ENCODE measurements around the gene ABCB7.
"Not testable (repeated sequence)": the region's sequence is repeated elsewhere in the genome, so short reads cannot be mapped to it uniquely, and the experiment has no call there.

The ABCB7 gene

DNA sequence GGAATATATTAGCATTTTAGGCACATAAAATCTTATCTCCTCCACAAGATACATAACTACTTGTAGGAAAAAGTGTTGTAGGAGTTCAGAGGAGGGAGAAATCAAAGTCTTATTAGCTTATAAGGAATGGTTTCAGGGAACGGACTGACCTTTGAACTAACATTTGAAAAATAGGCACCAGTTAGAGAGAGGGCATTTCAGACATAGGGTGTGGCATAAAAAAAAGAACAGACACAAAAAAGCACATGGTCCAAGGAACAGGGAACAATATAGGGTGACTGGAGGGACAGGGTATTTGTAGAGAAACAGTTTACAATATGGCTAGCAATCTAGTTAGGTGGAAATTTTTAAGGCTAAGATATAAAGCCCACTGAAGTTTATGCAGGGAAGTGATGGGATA, 6.4 kb downstream of the ABCB7 start:
- H3K9me3 ChIP-seq (ENCODE audit: insufficient read depth, low read depth, low read length) = no peaks in the 10 kb centered on the region
- H3K4me3 ChIP-seq (ENCODE audit: low read length) = no peak overlapping the region
- H3K36me3 ChIP-seq (ENCODE audit: insufficient read depth, low read length) = no peaks in the 10 kb centered on the region
- H3K4me1 ChIP-seq (ENCODE audit: insufficient read depth, low read length) = no peaks in the 10 kb centered on the region
- 94% methylated on average over 1 of the region's 1 CpG for WGBS
- no peak overlapping the region for H3K9ac ChIP-seq (ENCODE audit: low read depth, low read length)
- no peak overlapping the region for H3K27ac ChIP-seq (ENCODE audit: low read depth, low read length)
- no peaks in the 10 kb centered on the region for H3K27me3 ChIP-seq (ENCODE audit: insufficient read depth, low read length)

DNA sequence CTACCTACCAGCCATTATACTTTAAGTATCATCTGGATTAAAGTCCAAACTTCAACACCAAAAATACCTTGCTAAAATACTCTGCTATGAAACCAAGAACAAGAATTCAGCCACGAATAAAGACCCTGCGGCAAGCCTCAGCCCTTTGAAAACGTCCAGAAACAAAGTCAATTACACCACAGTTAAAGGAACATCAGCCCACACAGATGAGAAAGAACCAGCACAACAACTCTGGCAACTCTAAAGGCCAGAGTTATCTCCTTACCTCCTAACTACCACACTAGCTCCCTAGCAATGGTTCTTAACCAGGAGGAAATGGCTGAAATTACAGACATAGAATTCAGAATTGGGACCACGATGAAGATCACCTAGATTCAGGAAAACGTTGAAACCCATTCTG, 23.4 kb downstream of the ABCB7 start:
- Histone ChIP-seq H3K9me3 (ENCODE audit: insufficient read depth, low read depth, low read length) (no peaks in the 10 kb centered on the region), H3K36me3 (ENCODE audit: insufficient read depth, low read length) (no peaks in the 10 kb centered on the region), H3K4me3 (ENCODE audit: low read length) (no peak overlapping the region), H3K27me3 (ENCODE audit: insufficient read depth, low read length) (no peaks in the 10 kb centered on the region), H3K27ac (ENCODE audit: low read depth, low read length) (no peak overlapping the region), H3K9ac (ENCODE audit: low read depth, low read length) (no peak overlapping the region), H3K4me1 (ENCODE audit: insufficient read depth, low read length) (peaks cover 17% of the 10 kb centered on the region)
- WGBS = 76% methylated on average over 5 of the region's 5 CpGs

DNA sequence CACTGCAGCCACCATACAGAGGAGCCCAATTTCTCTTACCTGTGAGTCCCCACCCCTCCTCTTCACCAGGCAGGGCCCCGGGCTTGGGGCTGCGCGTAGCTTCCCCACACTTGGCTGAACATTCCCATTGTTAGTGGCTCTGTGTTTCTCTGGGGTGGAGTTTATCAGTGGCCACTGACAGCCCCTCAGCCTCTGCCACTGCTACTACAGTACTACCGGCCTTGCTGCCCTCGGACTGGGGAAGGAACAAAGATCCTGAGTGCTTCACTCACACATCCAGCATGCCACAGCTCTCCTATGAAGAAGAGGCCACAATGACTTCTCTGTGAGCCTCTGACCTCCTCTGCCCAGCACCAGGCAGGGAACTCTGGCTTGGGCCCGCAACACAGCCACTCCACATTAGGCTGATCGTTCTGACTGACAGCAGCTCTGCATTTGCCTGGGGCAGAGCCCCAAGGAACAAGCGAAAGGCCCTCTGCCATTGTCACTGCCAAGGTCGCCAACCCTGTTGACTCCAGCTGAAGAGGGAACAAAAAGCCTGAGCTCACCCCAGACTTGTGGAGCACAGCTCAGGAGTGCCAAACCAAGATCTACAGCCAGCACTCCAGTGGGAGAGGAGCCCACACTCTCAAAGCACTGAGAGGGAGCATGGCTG, 24.0 kb downstream of the ABCB7 start:
- Histone ChIP-seq H3K27ac (ENCODE audit: low read depth, low read length) (no peak overlapping the region), H3K9me3 (ENCODE audit: insufficient read depth, low read depth, low read length) (no peaks in the 10 kb centered on the region), H3K27me3 (ENCODE audit: insufficient read depth, low read length) (no peaks in the 10 kb centered on the region), H3K9ac (ENCODE audit: low read depth, low read length) (no peak overlapping the region), H3K36me3 (ENCODE audit: insufficient read depth, low read length) (no peaks in the 10 kb centered on the region), H3K4me1 (ENCODE audit: insufficient read depth, low read length) (peaks cover 17% of the 10 kb centered on the region), H3K4me3 (ENCODE audit: low read length) (no peak overlapping the region)
- 93% methylated on average over 9 of the region's 9 CpGs for WGBS

- not testable (repeated sequence) for H3K9me3 ChIP-seq (ENCODE audit: insufficient read depth, low read depth, low read length); H3K27ac ChIP-seq (ENCODE audit: low read depth, low read length); H3K4me3 ChIP-seq (ENCODE audit: low read length); H3K27me3 ChIP-seq (ENCODE audit: insufficient read depth, low read length); H3K36me3 ChIP-seq (ENCODE audit: insufficient read depth, low read length); H3K9ac ChIP-seq (ENCODE audit: low read depth, low read length)
- peaks cover 17% of the 10 kb centered on the region for H3K4me1 ChIP-seq (ENCODE audit: insufficient read depth, low read length)
- WGBS = 92% methylated on average over 4 of the region's 4 CpGs
These were observed 27.0 kb downstream of the ABCB7 start for GRCh38 chrX:75129069-75129468.

DNA sequence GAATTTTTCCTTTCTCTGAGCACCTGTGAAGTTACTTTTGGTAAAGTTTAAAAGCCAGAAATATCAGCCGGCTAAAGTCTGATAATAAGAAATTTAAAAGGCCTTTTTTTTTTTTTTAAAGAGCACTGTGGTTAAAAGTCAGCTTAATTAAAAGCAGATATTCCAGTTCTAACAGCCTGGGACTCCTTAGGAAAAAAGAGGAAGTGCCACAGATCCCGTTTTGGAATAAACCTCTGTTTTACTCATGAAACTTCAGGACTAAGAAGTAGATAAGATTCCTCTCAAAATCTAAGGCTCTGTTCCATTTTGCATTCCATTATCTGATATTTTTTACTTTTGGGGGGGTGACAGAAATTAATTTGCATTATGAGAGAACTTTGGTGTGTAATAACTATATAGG, 37.8 kb downstream of the ABCB7 start:
- no peaks in the 10 kb centered on the region for H3K9me3 ChIP-seq (ENCODE audit: insufficient read depth, low read depth, low read length)
- no peaks in the 10 kb centered on the region for H3K27me3 ChIP-seq (ENCODE audit: insufficient read depth, low read length)
- H3K36me3 ChIP-seq (ENCODE audit: insufficient read depth, low read length) = no peaks in the 10 kb centered on the region
- H3K4me3 ChIP-seq (ENCODE audit: low read length) = no peak overlapping the region
- peaks cover 16% of the 10 kb centered on the region for H3K4me1 ChIP-seq (ENCODE audit: insufficient read depth, low read length)
- 74% methylated on average over 2 of the region's 2 CpGs for WGBS
- H3K27ac ChIP-seq (ENCODE audit: low read depth, low read length) = no peak overlapping the region
- no peak overlapping the region for H3K9ac ChIP-seq (ENCODE audit: low read depth, low read length)

DNA sequence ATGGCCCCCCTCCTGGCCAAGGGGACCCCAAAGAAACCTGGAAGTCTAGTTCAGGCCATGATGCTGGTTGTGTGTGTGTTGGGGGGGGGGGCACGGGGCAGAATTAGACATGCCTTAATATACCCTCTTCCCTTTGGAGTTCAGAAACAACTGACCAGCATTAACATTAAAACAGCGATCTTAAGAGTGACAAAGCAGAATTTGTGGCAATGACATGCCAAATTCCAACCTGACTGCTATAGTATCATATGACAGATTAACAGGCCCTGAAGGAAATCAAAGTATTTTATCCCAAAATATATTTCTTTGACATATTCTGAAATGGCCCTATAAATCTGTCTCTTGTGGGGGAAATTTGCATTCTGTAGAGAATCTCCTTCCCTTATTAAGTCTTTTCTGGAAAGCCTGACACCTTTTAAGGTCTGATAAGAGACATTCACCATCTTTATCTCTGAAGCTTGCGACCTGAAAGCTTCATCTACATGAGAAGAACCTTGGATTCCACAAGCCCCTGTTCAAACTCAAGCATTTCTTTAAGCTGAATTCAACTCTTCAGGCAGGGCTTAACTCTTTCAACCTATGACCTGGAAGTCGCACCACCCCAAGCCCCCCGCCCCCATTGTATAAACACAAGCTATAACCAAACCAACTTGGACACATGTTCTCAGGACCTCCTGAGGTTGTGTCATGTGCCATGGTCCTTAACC, 40.2 kb downstream of the ABCB7 start:
- 19% methylated on average over 4 of the region's 5 CpGs for WGBS
- Histone ChIP-seq H3K4me1 (ENCODE audit: insufficient read depth, low read length) (peaks cover 16% of the 10 kb centered on the region), H3K27ac (ENCODE audit: low read depth, low read length) (peak overlapping the region; percentile 93; the same call in 1 of the 2 replicates), H3K4me3 (ENCODE audit: low read length) (no peak overlapping the region), H3K36me3 (ENCODE audit: insufficient read depth, low read length) (peaks cover 12% of the 10 kb centered on the region), H3K27me3 (ENCODE audit: insufficient read depth, low read length) (no peaks in the 10 kb centered on the region), H3K9me3 (ENCODE audit: insufficient read depth, low read depth, low read length) (no peaks in the 10 kb centered on the region), H3K9ac (ENCODE audit: low read depth, low read length) (peak overlapping the region; percentile 26; the same call in 1 of the 2 replicates)

- H3K36me3 ChIP-seq (ENCODE audit: insufficient read depth, low read length) = peaks cover 12% of the 10 kb centered on the region
- no peaks in the 10 kb centered on the region for H3K27me3 ChIP-seq (ENCODE audit: insufficient read depth, low read length)
- no peaks in the 10 kb centered on the region for H3K9me3 ChIP-seq (ENCODE audit: insufficient read depth, low read depth, low read length)
- 96% methylated on average over 3 of the region's 3 CpGs for WGBS
- H3K9ac ChIP-seq (ENCODE audit: low read depth, low read length) = no peak overlapping the region
- peaks cover 16% of the 10 kb centered on the region for H3K4me1 ChIP-seq (ENCODE audit: insufficient read depth, low read length)
- H3K27ac ChIP-seq (ENCODE audit: low read depth, low read length) = no peak overlapping the region
- no peak overlapping the region for H3K4me3 ChIP-seq (ENCODE audit: low read length)
These were observed 41.4 kb downstream of the ABCB7 start for GRCh38 chrX:75114638-75115037.

- peaks cover 12% of the 10 kb centered on the region for H3K36me3 ChIP-seq (ENCODE audit: insufficient read depth, low read length)
- no peak overlapping the region for H3K27ac ChIP-seq (ENCODE audit: low read depth, low read length)
- no peak overlapping the region for H3K4me3 ChIP-seq (ENCODE audit: low read length)
- no peaks in the 10 kb centered on the region for H3K9me3 ChIP-seq (ENCODE audit: insufficient read depth, low read depth, low read length)
- no peak overlapping the region for H3K9ac ChIP-seq (ENCODE audit: low read depth, low read length)
- no peaks in the 10 kb centered on the region for H3K27me3 ChIP-seq (ENCODE audit: insufficient read depth, low read length)
- WGBS = 80% methylated on average over 1 of the region's 1 CpG
- peaks cover 12% of the 10 kb centered on the region for H3K4me1 ChIP-seq (ENCODE audit: insufficient read depth, low read length)
These were observed 42.4 kb downstream of the ABCB7 start for GRCh38 chrX:75113664-75114063.

- no peaks in the 10 kb centered on the region; the same call in 1 of the 2 replicates for H3K4me1 ChIP-seq (ENCODE audit: insufficient read depth, low read length)
- no peak overlapping the region for H3K9ac ChIP-seq (ENCODE audit: low read depth, low read length)
- 80% methylated on average over 6 of the region's 6 CpGs for WGBS
- H3K36me3 ChIP-seq (ENCODE audit: insufficient read depth, low read length) = peaks cover 12% of the 10 kb centered on the region
- H3K27ac ChIP-seq (ENCODE audit: low read depth, low read length) = no peak overlapping the region
- H3K4me3 ChIP-seq (ENCODE audit: low read length) = no peak overlapping the region
- no peaks in the 10 kb centered on the region for H3K9me3 ChIP-seq (ENCODE audit: insufficient read depth, low read depth, low read length)
- H3K27me3 ChIP-seq (ENCODE audit: insufficient read depth, low read length) = no peaks in the 10 kb centered on the region
These were observed 48.1 kb downstream of the ABCB7 start for GRCh38 chrX:75107863-75108509.

DNA sequence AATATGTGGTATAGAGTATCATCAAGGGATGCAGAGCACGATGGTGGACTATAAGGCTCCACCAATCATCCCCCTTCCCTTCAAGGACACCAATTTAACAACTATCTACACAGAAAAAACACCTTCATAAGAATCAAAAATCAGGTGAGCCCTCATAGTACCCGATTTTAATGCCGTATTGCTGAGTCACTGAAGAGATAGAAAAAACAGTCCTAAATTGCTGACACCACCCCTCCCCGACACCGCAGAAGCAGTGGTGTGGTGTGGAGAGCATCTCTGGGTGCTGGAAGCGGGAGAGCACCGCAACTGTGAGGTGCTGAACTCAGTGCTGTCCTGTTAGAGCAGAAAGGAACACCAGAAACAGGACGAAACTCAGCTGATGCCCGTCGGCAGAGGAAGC, 49.3 kb downstream of the ABCB7 start:
- H3K27me3 ChIP-seq (ENCODE audit: insufficient read depth, low read length) = no peaks in the 10 kb centered on the region
- WGBS = 97% methylated on average over 10 of the region's 10 CpGs
- no peaks in the 10 kb centered on the region; the same call in 1 of the 2 replicates for H3K4me1 ChIP-seq (ENCODE audit: insufficient read depth, low read length)
- peaks cover 3% of the 10 kb centered on the region; the same call in 1 of the 2 replicates for H3K36me3 ChIP-seq (ENCODE audit: insufficient read depth, low read length)
- no peak overlapping the region for H3K4me3 ChIP-seq (ENCODE audit: low read length)
- no peak overlapping the region for H3K27ac ChIP-seq (ENCODE audit: low read depth, low read length)
- no peaks in the 10 kb centered on the region for H3K9me3 ChIP-seq (ENCODE audit: insufficient read depth, low read depth, low read length)
- H3K9ac ChIP-seq (ENCODE audit: low read depth, low read length) = no peak overlapping the region

DNA sequence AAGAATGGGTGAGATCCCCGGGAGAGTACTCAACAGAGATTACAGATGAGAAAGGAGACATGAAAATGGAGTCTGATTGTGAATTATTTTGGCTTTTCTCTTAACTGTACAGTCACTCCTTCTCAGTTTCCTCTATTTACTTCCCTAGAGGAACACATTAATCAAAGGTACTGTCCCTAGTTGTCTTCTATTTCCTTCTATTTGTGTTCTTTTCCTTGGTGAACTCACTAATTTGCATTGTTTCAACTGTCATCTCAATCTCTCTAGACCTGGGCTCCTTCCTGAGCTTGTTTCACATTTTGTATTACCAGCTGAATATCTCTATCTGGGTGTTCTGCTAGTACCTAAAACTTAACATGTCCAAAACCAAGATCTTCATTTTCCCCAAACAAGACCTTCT, 59.8 kb downstream of the ABCB7 start:
- Histone ChIP-seq H3K27me3 (ENCODE audit: insufficient read depth, low read length) (no peaks in the 10 kb centered on the region), H3K36me3 (ENCODE audit: insufficient read depth, low read length) (peaks cover 4% of the 10 kb centered on the region; the same call in 1 of the 2 replicates), H3K4me1 (ENCODE audit: insufficient read depth, low read length) (no peaks in the 10 kb centered on the region), H3K9ac (ENCODE audit: low read depth, low read length) (no peak overlapping the region), H3K4me3 (ENCODE audit: low read length) (no peak overlapping the region), H3K27ac (ENCODE audit: low read depth, low read length) (no peak overlapping the region), H3K9me3 (ENCODE audit: insufficient read depth, low read depth, low read length) (no peaks in the 10 kb centered on the region)
- WGBS = 100% methylated on average over 1 of the region's 1 CpG
